HG02884 (cell line): Measurements from ENCODE around the gene ACTN2.

Source experiments
- ATAC-seq: cut with Tn5 transposase; IDR thresholded peaks from one replicate; pipeline ENCODE4 v1.9.1; 2021; ENCODE audit warnings: mild to moderate bottlenecking, moderate library complexity; ENCODE audit not compliant: unreplicated experiment

ACTN2 gene

GRCh38 chr1:236689713-236690569 lies 3.6 kb downstream of the ACTN2 start:
- no peak for ATAC-seq

GRCh38 chr1:236691348-236691747 lies 5.0 kb downstream of the ACTN2 start:
- ATAC-seq = no peak

DNA sequence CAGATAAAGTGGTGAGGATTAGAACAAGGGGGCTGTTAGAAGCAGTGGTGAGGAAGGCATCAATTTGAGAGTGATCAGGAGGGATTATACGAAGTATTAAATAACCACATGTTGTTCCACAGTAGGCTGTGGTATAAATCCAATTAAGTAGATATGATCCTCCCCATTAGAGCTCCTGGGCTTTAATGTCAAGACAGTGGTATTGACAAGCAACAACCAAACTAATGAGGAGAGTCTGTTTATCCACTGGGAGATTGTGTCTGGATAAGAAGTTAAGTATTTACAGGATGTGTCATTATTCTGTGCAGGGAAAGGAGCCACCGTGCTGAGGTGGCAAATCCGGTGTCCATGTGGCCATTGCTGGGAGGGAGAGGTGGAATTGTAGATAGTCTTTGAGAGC lies 5.8 kb downstream of the ACTN2 start:
- no peak for ATAC-seq

- ATAC-seq = no peak
Measured at GRCh38 chr1:236692742-236693141, 6.4 kb downstream of the ACTN2 start.

DNA sequence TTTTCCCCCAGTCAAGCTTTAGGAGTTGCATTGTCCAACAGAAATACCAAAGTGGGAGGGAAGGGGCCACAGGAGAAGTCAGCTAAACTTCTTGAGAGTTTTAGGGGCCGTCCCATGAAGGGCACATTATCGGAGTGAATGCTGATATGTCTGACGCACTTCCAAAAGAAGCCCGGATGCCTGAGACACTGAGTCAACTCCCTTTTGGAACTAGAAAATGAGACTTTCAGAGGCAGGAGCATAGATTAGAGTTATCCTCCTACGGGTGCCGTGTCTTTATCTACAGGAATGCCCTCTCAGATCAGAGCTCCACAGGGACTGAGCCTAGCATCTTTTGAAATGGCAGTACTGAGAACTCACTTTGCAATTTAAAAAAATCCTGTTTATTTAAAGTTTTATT lies 13.1 kb downstream of the ACTN2 start:
- no peak for ATAC-seq

DNA sequence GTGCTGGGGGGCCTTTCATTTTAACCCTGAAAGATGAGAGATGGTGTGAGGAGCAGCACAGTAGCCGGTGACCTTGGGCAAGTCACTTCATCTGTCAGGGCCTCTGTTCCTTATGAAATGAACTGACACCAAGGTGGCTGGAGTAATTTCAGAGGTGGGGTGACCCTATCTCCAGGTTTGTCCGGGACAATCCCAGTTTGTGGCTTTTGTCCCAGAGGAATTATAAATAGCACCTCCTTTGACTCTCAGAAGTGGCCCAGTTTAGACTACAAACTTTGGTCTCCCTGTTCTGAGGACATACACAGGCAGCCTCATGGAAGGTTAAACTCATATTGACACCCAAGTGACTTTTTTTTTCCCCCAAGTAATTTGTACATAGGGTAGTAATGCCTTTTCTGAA lies 14.6 kb downstream of the ACTN2 start:
- ATAC-seq = no peak

DNA sequence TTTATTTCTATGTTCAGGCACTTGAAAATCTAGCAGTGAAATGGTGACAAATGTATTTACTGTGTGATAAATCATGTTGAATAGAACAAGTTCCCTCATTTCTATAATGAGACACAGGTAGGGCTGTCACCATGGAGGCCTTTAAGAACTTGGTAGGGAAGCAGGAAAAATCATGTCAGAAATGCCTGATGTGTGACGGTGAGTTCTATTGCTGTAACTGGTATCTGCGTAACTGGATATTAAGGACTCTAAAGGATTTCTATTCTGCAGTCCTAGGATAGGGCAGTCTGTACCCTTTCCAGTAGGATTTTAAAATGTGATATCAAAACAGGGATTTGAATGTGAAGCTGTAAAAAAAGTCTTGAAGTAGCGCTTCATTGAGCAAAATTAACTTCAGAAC lies 15.5 kb downstream of the ACTN2 start:
- no peak for ATAC-seq

DNA sequence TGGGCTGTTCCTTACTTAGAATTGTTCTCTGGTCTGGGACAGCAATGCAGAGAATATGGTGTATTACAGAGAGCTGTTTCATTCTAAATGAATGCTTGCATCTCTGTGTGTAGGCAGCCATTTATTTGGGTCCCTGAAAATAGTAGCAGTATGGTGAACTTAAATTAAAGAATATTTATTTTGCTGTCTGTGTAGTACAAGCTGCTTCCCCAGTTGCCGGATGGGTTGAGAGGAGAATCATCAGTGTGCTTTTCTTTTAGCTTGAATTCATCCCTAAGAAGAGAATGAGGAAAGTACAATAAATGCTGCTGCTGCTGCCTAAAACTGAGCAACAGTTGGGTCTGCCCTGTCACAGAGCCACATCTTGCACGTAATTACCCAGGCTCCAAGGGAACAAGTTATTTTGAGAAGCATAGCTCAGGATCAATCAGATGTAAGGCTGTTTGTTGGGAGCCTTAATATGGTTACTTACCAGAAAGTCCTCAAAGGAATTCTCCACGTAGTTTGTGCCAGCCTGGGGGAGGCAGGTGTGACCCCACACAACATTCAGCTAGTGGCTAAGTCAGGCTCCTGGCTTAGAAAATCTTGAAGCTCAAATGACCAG lies 16.6 kb downstream of the ACTN2 start:
- ATAC-seq = no peak

DNA sequence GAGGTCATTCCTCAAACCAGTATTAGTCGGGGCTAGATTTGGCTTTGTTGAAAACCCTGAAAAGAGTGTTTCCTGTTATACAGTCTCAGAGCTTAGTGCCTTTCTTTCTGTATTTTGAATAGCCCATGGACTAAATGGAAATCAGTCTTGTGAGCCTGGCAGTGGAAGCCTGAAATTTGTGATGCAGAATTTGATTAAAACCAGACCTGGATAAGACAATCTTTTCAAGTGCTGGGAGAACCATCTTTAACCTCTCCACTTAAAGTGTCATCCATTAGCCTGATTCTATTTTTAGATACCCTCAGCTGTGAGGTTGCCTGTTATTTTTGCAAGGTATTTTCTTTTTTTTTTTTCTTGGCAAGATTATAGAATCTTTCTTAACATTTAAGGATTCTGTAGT lies 19.5 kb downstream of the ACTN2 start:
- no peak for ATAC-seq

GRCh38 chr1:236706183-236706582 lies 19.9 kb downstream of the ACTN2 start:
- ATAC-seq = no peak

DNA sequence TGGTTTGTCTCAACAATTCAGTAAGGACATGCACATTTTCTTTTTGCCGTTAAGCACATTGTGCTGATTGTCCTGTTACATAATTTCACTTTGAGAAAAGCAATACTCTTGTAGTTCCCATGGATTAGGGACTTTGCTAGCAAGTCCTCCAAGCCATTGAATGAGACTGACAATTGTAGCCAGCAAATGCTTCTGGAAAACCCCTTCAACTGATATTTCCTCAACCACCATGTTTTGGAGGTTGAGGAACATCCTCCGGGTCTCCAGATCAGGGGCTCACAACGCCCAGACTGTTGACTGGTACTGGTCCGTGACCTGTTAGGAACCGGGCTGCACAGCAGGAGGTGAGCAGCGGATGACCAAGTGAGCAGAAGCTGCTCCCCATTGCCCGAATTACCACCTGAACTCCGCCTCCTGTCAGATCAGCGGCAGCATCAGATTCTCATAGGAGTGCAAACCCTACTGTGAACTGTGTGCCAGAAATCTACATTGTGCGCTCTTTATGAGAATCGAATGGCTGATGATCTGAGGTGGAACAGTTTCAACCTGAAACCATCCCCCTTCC lies 24.1 kb downstream of the ACTN2 start:
- ATAC-seq = no peak

GRCh38 chr1:236716160-236716559 lies 29.9 kb downstream of the ACTN2 start:
- no peak for ATAC-seq

DNA sequence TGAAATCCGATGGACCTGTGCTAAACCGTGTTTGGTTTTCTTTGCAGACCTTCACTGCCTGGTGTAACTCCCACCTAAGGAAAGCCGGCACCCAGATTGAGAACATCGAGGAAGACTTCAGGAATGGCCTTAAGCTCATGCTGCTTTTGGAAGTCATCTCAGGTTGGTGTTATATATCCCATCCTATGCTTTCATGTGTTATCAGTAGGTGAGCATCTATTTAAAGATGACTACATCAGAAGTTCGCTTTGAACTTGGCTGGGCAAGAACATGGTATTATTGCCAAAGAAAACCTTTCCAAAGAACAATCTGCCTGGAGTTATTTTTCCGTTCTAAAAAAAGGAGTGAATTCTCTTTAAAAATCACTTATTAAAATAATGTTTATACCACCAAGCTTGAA lies 31.5 kb downstream of the ACTN2 start:
- ATAC-seq = no peak

- ATAC-seq = no peak
Measured at GRCh38 chr1:236718328-236718727, 32.0 kb downstream of the ACTN2 start.

DNA sequence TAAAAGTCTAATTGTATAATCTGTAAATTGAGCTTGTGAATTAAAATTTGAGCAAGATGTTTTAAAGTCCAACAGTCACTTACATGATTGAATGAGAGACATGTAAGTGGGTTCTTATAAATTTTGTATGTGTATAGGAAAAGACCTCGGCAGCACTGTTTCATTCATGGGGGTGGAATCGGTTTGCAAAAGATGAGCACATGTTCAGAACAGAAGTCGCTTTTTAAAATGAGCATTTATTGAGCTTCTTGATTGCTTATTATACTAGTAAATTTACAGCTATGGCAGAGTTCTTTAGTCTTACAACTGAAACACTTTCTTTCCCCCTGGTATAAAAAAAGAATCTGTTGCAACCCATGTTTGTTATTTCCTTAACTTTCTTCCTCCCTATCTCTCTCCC lies 33.9 kb downstream of the ACTN2 start:
- ATAC-seq = no peak

- ATAC-seq = no peak
Measured at GRCh38 chr1:236720611-236721010, 34.3 kb downstream of the ACTN2 start.

GRCh38 chr1:236724049-236724448 lies 37.8 kb downstream of the ACTN2 start:
- no peak for ATAC-seq

DNA sequence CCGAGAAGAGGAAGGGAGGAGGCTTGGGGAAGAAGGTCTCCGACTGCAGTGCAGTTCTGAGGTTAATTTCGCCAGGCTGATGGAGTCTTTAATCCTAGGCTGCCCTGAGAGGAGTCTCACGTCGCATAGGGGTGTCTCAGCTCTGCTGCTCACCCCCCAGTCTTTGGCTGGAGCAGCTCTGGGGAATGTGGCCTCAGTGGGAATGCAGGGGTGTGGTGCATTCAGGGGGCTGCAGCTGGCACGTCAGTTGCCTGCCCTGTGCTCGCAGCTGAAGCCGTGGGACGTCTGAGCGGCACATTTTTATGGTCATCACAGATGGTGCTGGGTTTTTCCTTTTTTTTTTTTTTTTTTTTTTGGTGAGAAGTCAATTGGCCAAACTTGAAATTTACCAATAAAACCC lies 38.2 kb downstream of the ACTN2 start:
- ATAC-seq = no peak

GRCh38 chr1:236725668-236726067 lies 39.4 kb downstream of the ACTN2 start:
- no peak for ATAC-seq

DNA sequence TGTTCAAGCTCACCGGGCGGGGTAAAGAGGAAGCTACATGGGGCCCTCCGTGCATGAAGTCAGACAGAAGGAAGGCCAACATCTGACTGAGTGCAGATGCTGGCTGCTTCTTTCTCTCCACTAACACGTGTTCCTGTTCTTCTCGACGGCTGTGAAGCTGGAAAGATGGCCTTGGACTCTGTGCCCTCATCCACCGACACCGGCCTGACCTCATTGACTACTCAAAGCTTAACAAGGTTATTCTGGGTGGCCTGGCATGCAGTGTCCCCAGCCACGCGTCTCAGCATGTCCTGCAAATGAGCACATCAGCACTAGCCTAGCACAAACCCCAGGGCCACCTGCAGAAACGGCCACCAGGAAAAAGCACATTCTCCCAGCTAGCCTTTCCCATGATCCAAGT lies 41.2 kb downstream of the ACTN2 start:
- no peak for ATAC-seq

- no peak for ATAC-seq
Measured at GRCh38 chr1:236728752-236729151, 42.5 kb downstream of the ACTN2 start.

DNA sequence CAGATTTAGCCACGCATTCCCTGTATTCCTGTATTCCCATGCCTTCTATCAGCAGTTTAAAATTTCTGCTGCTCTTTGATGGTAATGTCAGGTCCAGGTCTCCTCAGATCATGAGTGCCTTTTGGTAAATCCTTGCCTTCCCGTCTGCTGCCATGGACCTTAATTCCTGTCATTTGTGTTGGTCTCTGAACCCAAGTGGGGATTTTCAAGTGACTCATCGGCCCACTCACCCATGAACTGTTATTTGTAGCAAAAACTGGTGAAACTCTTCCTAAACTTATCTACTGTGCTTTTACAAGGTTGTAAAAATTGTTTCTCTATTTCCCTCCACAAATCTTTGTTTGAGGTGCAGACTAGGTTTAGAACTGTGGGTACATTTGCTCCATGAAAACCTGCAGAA lies 47.4 kb downstream of the ACTN2 start:
- no peak for ATAC-seq
